IMR-90 (cell line): Measurements from ENCODE around the gene TBC1D10A. TPM values are rescaled to one million over a fixed set of nuclear protein-coding genes. Genes with fewer than 3 reads are reported as not detected.

Experiments
- ATAC-seq: fragments of 200-7000 bp; cut with Tn5 transposase; 2 replicates; pipeline ENCODE4 v1.9.1; 2020; ENCODE audit warnings: low read depth, mild to moderate bottlenecking, moderate library complexity
- BruUV-seq: library from RNA; stranded (reverse); fragments of 400-500 nt; replicated peaks from 2 replicates; lab custom pipeline; 2021; lab: Mats Ljungman, UMichigan
- CTCF ChIA-PET: fragments of 300-600 bp; formaldehyde crosslinking; extraction: SDS; loops from one replicate; lab custom pipeline; 2021; ENCODE audit warnings: antibody characterized with exemption; lab: Yijun Ruan, JAX
- POLR2A ChIA-PET: fragments of 300-600 bp; sonication (Branson Sonifier 250); formaldehyde crosslinking; loops from one replicate; lab custom pipeline; 2022; ENCODE audit warnings: antibody characterized with exemption; ENCODE audit not compliant: unreplicated experiment; lab: Charles Lee
- DNase-seq: peaks from one replicate; pipeline ENCODE4 v3.0.0; 2013
- H2AFZ ChIP-seq: replicated peaks from 2 replicates; pipeline ENCODE3; 2013; ENCODE audit warnings: low read length, mild to moderate bottlenecking; ENCODE audit not compliant: poor library complexity
- H2AK5ac ChIP-seq: 2 replicates; pipeline ENCODE4 v1.6.1; 2013; ENCODE audit warnings: low read depth, low read length, inconsistent platforms
- H2AK9ac ChIP-seq: replicated peaks from 2 replicates; pipeline ENCODE3; 2013; ENCODE audit warnings: mild to moderate bottlenecking, low read depth, low read length, moderate library complexity; ENCODE audit not compliant: poor library complexity
- H2BK120ac ChIP-seq: 2 replicates; pipeline ENCODE4 v1.6.1; 2013; ENCODE audit warnings: low read depth, low read length, inconsistent platforms
- H2BK15ac ChIP-seq: 3 replicates; pipeline ENCODE4 v1.6.1; 2013; ENCODE audit warnings: low read depth, low read length, inconsistent platforms
- H2BK20ac ChIP-seq: 2 replicates; pipeline ENCODE4 v1.6.1; 2013; ENCODE audit warnings: low read depth, mild to moderate bottlenecking, inconsistent platforms, low read length, moderate library complexity
- H2BK5ac ChIP-seq: 2 replicates; pipeline ENCODE4 v1.6.1; 2013; ENCODE audit warnings: mild to moderate bottlenecking, low read depth, low read length, inconsistent platforms; ENCODE audit not compliant: poor library complexity, severe bottlenecking
- H3K14ac ChIP-seq: replicated peaks from 2 replicates; pipeline ENCODE4 v1.6.1; 2013; ENCODE audit warnings: low read depth, low read length, inconsistent platforms
- H3K18ac ChIP-seq: 2 replicates; pipeline ENCODE4 v1.6.1; 2013; ENCODE audit warnings: low read depth, low read length, control low read depth
- H3K23ac ChIP-seq: 2 replicates; pipeline ENCODE4 v1.6.1; 2013; ENCODE audit warnings: low read depth, low read length, inconsistent platforms
- H3K27ac ChIP-seq: 2 replicates; pipeline ENCODE4 v1.5.1; 2013; ENCODE audit warnings: mild to moderate bottlenecking, control low read depth, low read length; ENCODE audit not compliant: insufficient read depth
- H3K27me3 ChIP-seq: 2 replicates; pipeline ENCODE4 v1.6.1; 2013; ENCODE audit warnings: low read length; ENCODE audit not compliant: control insufficient read depth, insufficient read depth
- H3K36me3 ChIP-seq: 2 replicates; pipeline ENCODE4 v1.6.1; 2013; ENCODE audit warnings: low read length, mixed read lengths; ENCODE audit not compliant: control insufficient read depth, insufficient read depth
- H3K4ac ChIP-seq: 2 replicates; pipeline ENCODE4 v1.6.1; 2013; ENCODE audit warnings: low read depth, low read length, inconsistent platforms
- H3K4me1 ChIP-seq: 2 replicates; pipeline ENCODE4 v1.6.1; 2013; ENCODE audit warnings: low read length, mixed read lengths; ENCODE audit not compliant: control insufficient read depth, insufficient read depth
- H3K4me2 ChIP-seq: 2 replicates; pipeline ENCODE4 v1.6.1; 2013; ENCODE audit warnings: low read depth, mild to moderate bottlenecking, control low read depth, low read length, moderate library complexity
- H3K4me3 ChIP-seq: 2 replicates; pipeline ENCODE4 v1.5.1; 2013; ENCODE audit warnings: low read depth, mild to moderate bottlenecking, control low read depth, low read length, moderate library complexity; ENCODE audit not compliant: insufficient read depth
- H3K56ac ChIP-seq: 2 replicates; pipeline ENCODE4 v1.6.1; 2013; ENCODE audit warnings: low read length, inconsistent platforms; ENCODE audit not compliant: insufficient read depth; ENCODE audit errors: extremely low read depth
- H3K79me1 ChIP-seq, 2 experiments: 2 replicates each; pipeline ENCODE4 v1.6.1; 2013; ENCODE audit warnings: low read length in 2 of 2, inconsistent platforms in 1 of 2, low read depth in 1 of 2
- H3K9ac ChIP-seq: 2 replicates; pipeline ENCODE4 v1.6.1; 2013; ENCODE audit warnings: low read depth, low read length, control low read depth
- H3K9me1 ChIP-seq: 2 replicates; pipeline ENCODE4 v1.6.1; 2013; ENCODE audit warnings: low read length, inconsistent platforms; ENCODE audit not compliant: insufficient read depth
- H3K9me3 ChIP-seq: 2 replicates; pipeline ENCODE4 v1.6.1; 2013; ENCODE audit warnings: low read length; ENCODE audit not compliant: control insufficient read depth, insufficient read depth
- H4K20me1 ChIP-seq: 2 replicates; pipeline ENCODE4 v1.6.1; 2013; ENCODE audit warnings: low read length, inconsistent platforms; ENCODE audit not compliant: insufficient read depth
- H4K5ac ChIP-seq: 2 replicates; pipeline ENCODE4 v1.6.1; 2013; ENCODE audit warnings: mild to moderate bottlenecking, low read depth, low read length, control low read depth
- H4K8ac ChIP-seq, 2 experiments: 2 replicates each; pipeline ENCODE4 v1.6.1; 2013; ENCODE audit warnings: low read depth in 2 of 2, low read length in 2 of 2, control low read depth in 1 of 2, inconsistent platforms in 1 of 2
- H4K91ac ChIP-seq: 2 replicates; pipeline ENCODE4 v1.6.1; 2013; ENCODE audit warnings: low read depth, low read length, inconsistent platforms; ENCODE audit not compliant: insufficient read depth
- BHLHE40 ChIP-seq: fragments of 150-350 bp; IDR thresholded peaks from 2 replicates; pipeline ENCODE4 v1.6.1; 2016; ENCODE audit warnings: mild to moderate bottlenecking, low read depth, low read length
- CEBPB ChIP-seq: IDR thresholded peaks from 2 replicates; pipeline ENCODE4 v1.6.1; 2012; ENCODE audit warnings: low read depth, low read length, improper control_type of control experiment
- CHD1 ChIP-seq: IDR thresholded peaks from 2 replicates; pipeline ENCODE4 v1.6.1; 2012; ENCODE audit warnings: low read depth, low read length, improper control_type of control experiment
- FOS ChIP-seq: fragments of 150-350 bp; IDR thresholded peaks from 2 replicates; pipeline ENCODE4 v1.6.1; 2016; ENCODE audit warnings: low read depth, low read length
- MAFK ChIP-seq: IDR thresholded peaks from 2 replicates; pipeline ENCODE4 v1.6.1; 2012; ENCODE audit warnings: low read depth, low read length, improper control_type of control experiment
- MAZ ChIP-seq: IDR thresholded peaks from 2 replicates; pipeline ENCODE4 v1.6.1; 2012; ENCODE audit warnings: low read depth, mild to moderate bottlenecking, low read length, improper control_type of control experiment, moderate library complexity, borderline replicate concordance
- MXI1 ChIP-seq: IDR thresholded peaks from 2 replicates; pipeline ENCODE4 v1.6.1; 2012; ENCODE audit warnings: low read depth, mild to moderate bottlenecking, low read length, moderate library complexity, borderline replicate concordance
- NFE2L2 ChIP-seq: fragments of 150-350 bp; IDR thresholded peaks from 2 replicates; pipeline ENCODE4 v1.6.1; 2016; ENCODE audit warnings: low read depth, mild to moderate bottlenecking, low read length
- POLR2A ChIP-seq: IDR thresholded peaks from 2 replicates; pipeline ENCODE4 v1.6.1; 2012; ENCODE audit warnings: mild to moderate bottlenecking, low read depth, low read length
- RCOR1 ChIP-seq: IDR thresholded peaks from 2 replicates; pipeline ENCODE4 v1.6.1; 2012; ENCODE audit warnings: mild to moderate bottlenecking, low read length, improper control_type of control experiment; ENCODE audit not compliant: insufficient replicate concordance
- RFX5 ChIP-seq: IDR thresholded peaks from 2 replicates; pipeline ENCODE4 v1.8.0; 2012; ENCODE audit warnings: low read depth, mild to moderate bottlenecking, low read length, moderate library complexity
- SMC3 ChIP-seq: fragments of 150-350 bp; IDR thresholded peaks from 2 replicates; pipeline ENCODE4 v1.6.1; 2016; ENCODE audit warnings: low read depth, mild to moderate bottlenecking, antibody characterized with exemption, low read length, moderate library complexity
- WGBS, 2 experiments: methylation state at CpG; one replicate each; pipeline versions ENCODE4 v1.1.5 to v1.1.7; 2013; ENCODE audit warnings: missing lambda C conversion rate in 2 of 2; ENCODE audit not compliant: insufficient read length in 1 of 2; ENCODE audit errors: extremely low coverage in 2 of 2; 5-methylcytosine and 5-hydroxymethylcytosine counted together
- dilution Hi-C: fragments of 300-500 bp; cut with HindIII; formaldehyde crosslinking; loops from one replicate; pipeline ENCODE4 v1.14.3; 2018; ENCODE audit warnings: low sequenced_read_pairs; ENCODE audit not compliant: unreplicated experiment
- in situ Hi-C: fragments of 300-500 bp; cut with MboI; formaldehyde crosslinking; loops from 3 replicates; pipeline ENCODE4 v1.14.3; 2019; ENCODE audit warnings: low sequenced_read_pairs, inconsistent platforms, mixed read lengths
- intact Hi-C: fragments of 100-400 bp; cut with micrococcal nuclease; formaldehyde crosslinking; loops from 2 replicates; pipeline ENCODE4 v1.10.0; 2022
- polyA plus RNA-seq, 3 experiments: library from polyadenylated mRNA; depleted of rRNA; stranded (reverse); fragments of >200 nt; gene quantifications; 2 replicates each; pipeline ENCODE4 v1.2.3, GENCODE V29; 2012; ENCODE audit warnings: low replicate concordance in 1 of 3
- total RNA-seq: library from RNA; depleted of rRNA; stranded (reverse); fragments of >200 nt; gene quantifications from 2 replicates; pipeline ENCODE4 v1.2.3, GENCODE V29; 2012
- TF ChIP-seq, protein P1 (sequence below): fragments of 150-350 bp; IDR thresholded peaks from 2 replicates; pipeline ENCODE4 v1.6.1; 2017; ENCODE audit warnings: mild to moderate bottlenecking, antibody characterized with exemption, low read length, low read depth
- TF ChIP-seq, protein P2 (sequence below): fragments of 150-350 bp; IDR thresholded peaks from 2 replicates; pipeline ENCODE4 v1.6.1; 2016; ENCODE audit warnings: low read depth, mild to moderate bottlenecking, low read length, moderate library complexity, borderline replicate concordance
- TF ChIP-seq, protein P3 (sequence below): conservative IDR thresholded peaks from 2 replicates; pipeline ENCODE4 v1.5.1; 2012; ENCODE audit warnings: mild to moderate bottlenecking, low read depth, low read length, improper control_type of control experiment

Gene TBC1D10A
- total and polyA plus RNA-seq, 2 of the 4 experiments (the other 2 are of a cell fraction), result 16.3 to 33.1 TPM

DNA sequence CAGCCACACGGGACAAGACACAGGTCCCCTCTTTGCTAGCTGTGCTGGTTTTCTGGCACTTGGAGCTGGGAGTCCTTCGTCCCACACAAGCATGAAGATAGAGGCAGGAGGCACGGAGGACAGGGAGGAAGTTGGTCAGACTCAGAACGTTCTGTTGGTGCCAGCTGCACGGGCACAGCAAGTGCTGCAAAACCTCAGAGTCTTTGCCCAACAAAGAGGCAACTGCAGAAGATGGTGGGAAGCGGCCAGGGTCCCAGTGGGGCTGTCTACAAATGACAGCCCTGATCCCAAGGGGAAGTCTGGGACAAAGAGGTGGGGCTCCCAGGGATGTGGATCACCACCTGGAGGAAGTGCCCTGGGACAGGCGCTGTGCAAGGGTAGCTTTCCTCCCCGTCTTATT lies 50.7 kb downstream of the TBC1D10A start:
- Histone ChIP-seq H3K18ac (no peak overlapping the region), H3K9ac (no peak overlapping the region), H3K23ac (no peak overlapping the region), H2BK15ac (no peak overlapping the region), H2AFZ (peak overlapping the region; percentile 21), H3K9me1 (peaks cover 8% of the 10 kb centered on the region), H3K27me3 (no peaks in the 10 kb centered on the region), H2BK5ac (no peak overlapping the region), H3K56ac (no peak overlapping the region), H3K27ac (no peak overlapping the region), H2AK9ac (no peak overlapping the region), H4K5ac (no peak overlapping the region), H3K9me3 (no peaks in the 10 kb centered on the region), H4K91ac (no peak overlapping the region), H4K8ac (no peak overlapping the region), H2BK20ac (no peak overlapping the region), H2AK5ac (peak overlapping the region; percentile 55; the same call in 1 of the 2 replicates), H3K4me3 (no peak overlapping the region), H3K14ac (no peak overlapping the region), H4K20me1 (no peaks in the 10 kb centered on the region), H3K79me1 (no peaks in the 10 kb centered on the region), H3K4ac (no peak overlapping the region), H2BK120ac (no peak overlapping the region), H3K36me3 (no peaks in the 10 kb centered on the region), H3K4me2 (no peak overlapping the region), H3K4me1 (peaks cover 10% of the 10 kb centered on the region)
- 89% methylated on average over 4 of the region's 8 CpGs; no CpG with 5 or more reads in 1 of the 2 experiments for WGBS, 2 experiments
- ChIA-PET POLR2A (no interaction called here), CTCF (no interaction called here)
- ATAC-seq (no peak), DNase-seq (no peak)
- dilution Hi-C loops, result no loop called here
- no TSS peak for BruUV-seq
- intact Hi-C loops, result no loop called here
- TF ChIP-seq POLR2A (no peak), BHLHE40 (no peak), MAFK (no peak), CHD1 (no peak), RCOR1 (no peak), FOS (no peak), MXI1 (no peak), CEBPB (no peak), RFX5 (no peak), MAZ (no peak), SMC3 (no peak), NFE2L2 (no peak)
- TF ChIP-seq, protein P1, sequence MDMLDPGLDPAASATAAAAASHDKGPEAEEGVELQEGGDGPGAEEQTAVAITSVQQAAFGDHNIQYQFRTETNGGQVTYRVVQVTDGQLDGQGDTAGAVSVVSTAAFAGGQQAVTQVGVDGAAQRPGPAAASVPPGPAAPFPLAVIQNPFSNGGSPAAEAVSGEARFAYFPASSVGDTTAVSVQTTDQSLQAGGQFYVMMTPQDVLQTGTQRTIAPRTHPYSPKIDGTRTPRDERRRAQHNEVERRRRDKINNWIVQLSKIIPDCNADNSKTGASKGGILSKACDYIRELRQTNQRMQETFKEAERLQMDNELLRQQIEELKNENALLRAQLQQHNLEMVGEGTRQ, result no peak
- TF ChIP-seq, protein P2, sequence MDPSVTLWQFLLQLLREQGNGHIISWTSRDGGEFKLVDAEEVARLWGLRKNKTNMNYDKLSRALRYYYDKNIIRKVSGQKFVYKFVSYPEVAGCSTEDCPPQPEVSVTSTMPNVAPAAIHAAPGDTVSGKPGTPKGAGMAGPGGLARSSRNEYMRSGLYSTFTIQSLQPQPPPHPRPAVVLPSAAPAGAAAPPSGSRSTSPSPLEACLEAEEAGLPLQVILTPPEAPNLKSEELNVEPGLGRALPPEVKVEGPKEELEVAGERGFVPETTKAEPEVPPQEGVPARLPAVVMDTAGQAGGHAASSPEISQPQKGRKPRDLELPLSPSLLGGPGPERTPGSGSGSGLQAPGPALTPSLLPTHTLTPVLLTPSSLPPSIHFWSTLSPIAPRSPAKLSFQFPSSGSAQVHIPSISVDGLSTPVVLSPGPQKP, result no peak
- TF ChIP-seq, protein P3, sequence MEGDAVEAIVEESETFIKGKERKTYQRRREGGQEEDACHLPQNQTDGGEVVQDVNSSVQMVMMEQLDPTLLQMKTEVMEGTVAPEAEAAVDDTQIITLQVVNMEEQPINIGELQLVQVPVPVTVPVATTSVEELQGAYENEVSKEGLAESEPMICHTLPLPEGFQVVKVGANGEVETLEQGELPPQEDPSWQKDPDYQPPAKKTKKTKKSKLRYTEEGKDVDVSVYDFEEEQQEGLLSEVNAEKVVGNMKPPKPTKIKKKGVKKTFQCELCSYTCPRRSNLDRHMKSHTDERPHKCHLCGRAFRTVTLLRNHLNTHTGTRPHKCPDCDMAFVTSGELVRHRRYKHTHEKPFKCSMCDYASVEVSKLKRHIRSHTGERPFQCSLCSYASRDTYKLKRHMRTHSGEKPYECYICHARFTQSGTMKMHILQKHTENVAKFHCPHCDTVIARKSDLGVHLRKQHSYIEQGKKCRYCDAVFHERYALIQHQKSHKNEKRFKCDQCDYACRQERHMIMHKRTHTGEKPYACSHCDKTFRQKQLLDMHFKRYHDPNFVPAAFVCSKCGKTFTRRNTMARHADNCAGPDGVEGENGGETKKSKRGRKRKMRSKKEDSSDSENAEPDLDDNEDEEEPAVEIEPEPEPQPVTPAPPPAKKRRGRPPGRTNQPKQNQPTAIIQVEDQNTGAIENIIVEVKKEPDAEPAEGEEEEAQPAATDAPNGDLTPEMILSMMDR, result no peak
- in situ Hi-C loops, result no loop called here
